Inferior parietal cortex (tissue), 1 donor: ENCODE results near the gene ARHGEF2.
"Not testable (repeated sequence)": the region's sequence is repeated elsewhere in the genome, so short reads cannot be mapped to it uniquely, and the experiment has no call there.

ENCODE experiments used
- DNase-seq: peaks from one replicate; pipeline ENCODE4 v3.0.0-alpha.2; 2016; ENCODE audit errors: extremely low spot score

Gene ARHGEF2

DNA sequence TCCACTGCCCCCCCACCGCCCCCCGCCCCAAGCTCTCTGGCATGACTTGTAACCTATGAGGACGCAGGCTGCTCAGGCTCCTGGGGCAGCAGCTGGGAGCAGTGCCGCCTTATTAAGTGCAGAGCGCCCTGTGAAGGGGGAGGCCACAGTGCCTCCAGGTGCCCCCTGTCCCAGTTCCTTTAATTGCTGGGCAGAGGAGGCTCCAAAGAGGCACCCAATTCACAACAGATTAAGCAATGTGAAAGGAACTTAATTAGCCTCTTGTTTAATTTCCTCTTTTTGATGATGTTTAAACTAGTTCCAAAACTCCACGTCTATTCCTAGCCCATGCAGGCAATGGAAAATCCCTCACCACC, 33.9 kb downstream of the ARHGEF2 start:
- no peak for DNase-seq

GRCh38 chr1:155942578-155943141, 35.7 kb downstream of the ARHGEF2 start:
- DNase-seq: no peak

GRCh38 chr1:155941845-155942531, 36.4 kb downstream of the ARHGEF2 start:
- DNase-seq: no peak

DNA sequence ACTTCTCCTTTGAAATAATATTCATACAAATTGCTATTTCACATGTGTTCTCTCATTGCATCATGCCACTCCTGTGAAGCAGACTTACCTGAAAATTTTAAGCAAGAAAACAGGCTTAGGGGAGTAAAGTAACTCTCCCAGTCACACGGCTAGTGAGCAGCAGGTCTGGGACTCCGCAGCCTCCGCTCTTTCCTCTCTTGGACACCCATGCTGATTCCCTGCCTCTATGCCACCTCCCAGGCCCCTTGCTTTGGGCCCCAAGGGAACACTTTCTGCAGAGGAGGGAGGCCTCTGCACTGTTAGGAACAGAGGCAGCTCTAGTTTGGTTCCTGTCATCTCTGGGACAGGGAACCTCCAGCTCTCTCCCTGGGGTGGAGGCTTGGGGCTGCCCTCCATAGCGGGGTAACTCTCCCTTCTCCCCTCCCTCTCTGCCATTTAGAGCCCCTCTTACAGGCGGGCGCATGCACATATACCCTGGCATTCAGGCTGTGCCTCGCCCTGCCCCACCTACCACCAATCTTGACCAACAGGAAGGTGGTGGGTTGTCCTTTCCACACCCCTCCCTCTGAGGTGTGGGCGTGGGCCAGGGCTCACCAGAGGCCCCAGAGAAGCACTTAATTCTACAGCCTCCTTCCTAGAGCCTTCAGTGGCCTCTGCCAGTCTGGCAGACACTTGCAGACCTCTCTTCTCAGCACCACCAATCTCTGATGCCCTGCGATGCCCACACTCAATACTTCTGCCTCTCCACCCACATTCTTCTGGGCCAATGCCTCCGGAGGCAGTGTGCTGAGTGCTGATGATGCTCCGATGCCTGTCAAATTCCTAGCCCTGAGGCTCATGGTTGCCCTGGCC, 37.1 kb downstream of the ARHGEF2 start, which contains the start of gene RXFP4:
RXFP4 (plus strand) TSS at position 646 of the 852 bp plus-strand sequence; CDS start at position 718, 72 bp downstream.
- no peak for DNase-seq

- DNase-seq: no peak
Observed at GRCh38 chr1:155940482-155940992, 37.8 kb downstream of the ARHGEF2 start.

DNA sequence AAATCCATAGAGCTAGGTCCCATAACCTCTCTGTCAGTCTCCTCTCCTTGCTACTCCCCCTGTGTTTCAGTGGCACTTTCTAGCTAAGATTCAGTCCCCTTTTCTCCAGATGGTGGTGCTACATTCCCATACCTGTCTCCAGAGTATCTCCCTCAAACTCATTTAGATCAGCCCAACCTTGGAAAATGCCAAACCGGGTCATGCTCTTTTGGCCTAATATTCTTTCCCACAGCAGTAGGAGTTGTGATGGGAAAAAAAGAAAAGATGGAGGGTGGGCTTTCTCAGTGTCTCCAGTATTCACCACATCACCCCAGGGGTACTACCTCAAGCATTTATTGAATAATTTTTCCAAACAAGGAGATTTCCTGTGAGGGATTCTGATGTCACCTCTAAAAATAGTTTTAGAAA, 40.1 kb downstream of the ARHGEF2 start:
- DNase-seq: peak; percentile 81

- no peak for DNase-seq
Observed at GRCh38 chr1:155934936-155935590, 43.3 kb downstream of the ARHGEF2 start.

GRCh38 chr1:155934097-155934935, 44.0 kb downstream of the ARHGEF2 start, which contains the start of gene KHDC4:
Gene KHDC4 (minus strand): TSS chr1:155934413. CDS start chr1:155934373, 40 bp downstream.
- peak; percentile 100 for DNase-seq

DNA sequence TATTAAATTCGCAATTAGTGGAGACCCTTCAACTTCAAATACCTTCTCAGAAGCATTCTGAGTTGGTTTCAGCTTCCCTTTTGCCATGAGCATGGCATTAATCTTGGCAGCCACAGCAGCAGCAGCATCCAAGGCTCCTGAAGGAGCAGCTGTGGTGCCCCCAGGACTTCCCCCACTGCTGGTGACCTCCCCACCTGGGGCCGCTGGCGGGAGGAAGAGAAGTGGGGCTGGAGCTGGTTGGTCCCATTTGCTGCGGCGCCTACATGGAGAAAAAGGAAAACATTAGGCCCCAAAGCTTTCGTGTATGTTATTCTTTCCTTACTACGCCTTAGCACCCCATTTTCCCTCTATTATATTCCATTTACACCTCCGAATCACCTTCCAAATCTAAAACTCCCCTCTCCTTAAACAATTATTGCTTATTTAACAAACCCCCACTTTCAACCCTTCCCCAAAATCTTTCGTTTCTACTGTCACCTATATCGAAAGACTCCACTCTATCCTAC, 44.7 kb downstream of the ARHGEF2 start:
- DNase-seq: no peak

GRCh38 chr1:155932487-155932886, 45.9 kb downstream of the ARHGEF2 start:
- DNase-seq: no peak

DNA sequence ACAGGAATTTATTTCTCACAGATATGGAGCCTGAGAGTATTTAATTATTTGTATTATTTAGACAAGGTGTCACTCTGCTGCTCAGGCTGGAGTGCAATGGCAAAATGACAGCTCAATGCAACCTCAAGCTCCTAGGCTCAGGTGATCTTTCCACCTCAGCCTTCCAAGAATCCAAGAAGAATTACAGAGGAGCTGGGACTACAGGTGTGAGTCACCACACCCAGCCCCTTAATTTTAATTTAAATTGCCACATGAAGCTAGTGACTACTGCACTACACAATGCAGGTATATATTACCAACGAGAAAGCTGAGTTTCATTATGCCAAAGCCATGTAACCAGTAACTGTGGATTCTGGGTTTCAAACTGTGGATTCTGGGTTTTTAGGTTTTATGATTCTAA, 46.3 kb downstream of the ARHGEF2 start:
- no peak for DNase-seq

DNA sequence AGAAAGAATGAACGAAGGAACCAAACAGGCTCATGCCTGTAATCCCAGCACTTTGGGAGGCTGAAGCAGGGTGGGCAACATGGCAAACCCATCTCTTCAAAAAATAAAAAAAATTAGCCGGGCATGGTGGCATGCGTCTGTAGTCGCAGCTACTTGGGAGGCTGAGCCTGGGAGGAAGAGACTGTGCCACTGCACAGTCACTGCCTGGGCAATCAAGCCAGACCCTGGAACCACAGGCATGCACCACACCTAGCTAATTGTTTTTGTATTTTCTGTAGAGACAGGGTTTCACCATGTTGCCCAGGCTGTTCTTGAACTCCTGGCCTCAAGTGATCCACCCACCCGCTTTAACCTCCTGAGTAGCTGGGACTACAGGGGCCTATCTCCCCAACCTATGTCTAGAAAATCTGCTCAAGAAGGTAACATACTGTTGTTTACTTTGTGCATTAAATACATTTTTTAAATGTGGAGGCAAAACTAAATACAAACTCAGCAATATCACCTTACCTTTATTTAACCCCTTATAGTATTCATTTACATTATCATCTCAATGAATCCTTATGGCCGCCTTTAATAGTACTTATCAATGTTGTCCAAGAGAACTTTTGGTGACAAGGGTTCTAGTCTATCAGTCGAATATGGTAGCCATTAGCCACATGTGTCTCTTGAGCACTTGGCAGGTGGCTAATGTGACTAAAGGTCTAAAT, 46.9 kb downstream of the ARHGEF2 start:
- no peak for DNase-seq

DNA sequence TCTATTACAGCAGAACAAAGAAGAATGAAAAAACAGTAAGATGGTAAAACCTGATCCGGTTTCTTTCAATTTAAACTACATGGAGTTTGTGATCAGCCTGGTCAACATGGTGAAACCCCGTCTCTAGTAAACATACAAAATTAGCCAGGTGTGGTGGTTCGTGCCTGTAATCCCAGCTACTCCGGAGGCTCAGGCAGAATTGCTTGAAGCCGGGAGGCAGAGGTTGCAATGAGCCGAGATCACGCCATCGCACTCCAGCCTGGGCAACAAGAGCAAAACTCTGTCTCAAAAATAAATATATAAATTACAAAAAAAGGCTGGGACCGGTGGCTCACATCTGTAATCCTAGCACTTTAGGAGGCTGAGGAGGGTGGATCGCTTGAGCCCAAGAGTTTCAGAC, 47.6 kb downstream of the ARHGEF2 start:
- DNase-seq: not testable (repeated sequence)

- no peak for DNase-seq
Observed at GRCh38 chr1:155929057-155929456, 49.3 kb downstream of the ARHGEF2 start.

DNA sequence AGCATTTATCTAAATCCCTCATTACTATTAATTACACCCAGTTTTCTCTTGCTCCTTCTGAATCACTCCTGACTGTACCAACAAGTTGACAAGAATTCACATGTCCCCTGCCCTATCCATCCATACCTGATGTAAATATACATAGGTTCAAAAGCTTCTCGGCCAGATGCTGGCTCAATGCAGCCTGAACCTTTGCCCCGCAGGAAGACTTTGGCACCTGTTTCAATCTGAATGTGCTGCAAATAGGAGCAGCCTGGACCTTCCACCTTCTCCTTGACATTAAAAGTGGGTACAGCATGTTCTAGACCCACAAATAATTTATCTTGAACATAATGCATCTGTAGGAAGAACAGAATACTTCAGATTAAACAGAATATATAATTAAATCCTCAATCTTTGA, 52.8 kb downstream of the ARHGEF2 start:
- DNase-seq: no peak

GRCh38 chr1:155920717-155921116, 57.6 kb downstream of the ARHGEF2 start:
- DNase-seq: no peak

GRCh38 chr1:155919801-155920200, 58.5 kb downstream of the ARHGEF2 start:
- no peak for DNase-seq

DNA sequence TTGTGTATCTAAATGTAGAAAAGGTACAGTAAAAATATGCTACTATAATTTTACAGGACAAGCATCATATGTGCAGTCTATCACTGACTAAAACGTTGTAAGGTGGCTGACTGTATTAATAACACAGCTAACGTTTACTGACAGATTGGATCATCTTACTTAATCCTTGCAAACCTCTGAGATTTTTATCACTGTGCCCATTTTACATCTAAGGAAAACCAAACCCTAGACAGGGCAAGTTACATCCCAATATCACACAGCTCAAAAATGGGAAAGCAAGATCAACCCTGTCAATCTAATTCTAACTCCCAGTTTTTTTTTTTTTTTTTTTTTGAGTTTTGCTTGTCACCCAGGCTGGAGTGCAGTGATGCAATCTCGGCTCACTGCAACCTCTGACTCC, 59.7 kb downstream of the ARHGEF2 start:
- no peak for DNase-seq

GRCh38 chr1:155913969-155914757, 64.2 kb downstream of the ARHGEF2 start:
- DNase-seq: no peak
